ENCODE data around the gene FYTTD1. TPM values are rescaled to one million over a fixed set of nuclear protein-coding genes. Genes with fewer than 3 reads are reported as not detected.
A peak's percentile ranks its signal among the peaks of the same experiment; 100 is the strongest.

The FYTTD1 gene
- total RNA-seq, 1 donor from 2014 or later, result 53.2 TPM

DNA sequence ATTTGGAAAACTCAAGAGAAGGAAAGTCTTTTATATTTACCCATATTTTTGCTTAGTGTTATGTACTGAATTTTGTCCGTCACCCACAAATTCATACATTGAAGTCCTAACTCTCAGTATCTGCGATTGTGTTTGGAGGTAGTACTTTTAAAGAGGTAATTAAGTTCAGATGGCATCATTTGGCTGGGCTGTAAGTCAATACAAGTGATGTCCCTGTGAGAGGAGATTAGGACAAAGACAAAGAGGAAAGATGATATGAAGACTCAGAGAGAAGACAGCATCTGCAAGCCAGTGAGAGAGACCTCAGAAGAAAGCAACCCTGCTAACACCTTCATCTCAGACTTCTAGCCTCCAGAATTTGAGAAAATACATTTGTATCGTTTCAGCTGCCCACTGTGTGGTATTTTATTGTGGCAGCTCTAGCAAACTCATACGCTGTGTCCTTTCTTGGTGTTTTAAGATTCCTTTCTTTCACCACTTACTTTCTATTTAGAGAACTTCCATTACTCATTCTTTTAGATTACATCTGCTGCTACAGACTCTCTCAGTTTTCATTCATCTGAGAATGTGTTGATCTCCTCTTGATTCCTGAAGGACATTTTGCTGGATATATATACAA lies 58.4 kb downstream of the FYTTD1 start:
- H3K4me1 Mint-ChIP-seq, result peaks cover 17% of the 10 kb centered on the region
- intact Hi-C loops (cut with micrococcal nuclease), result no loop called here
- H3K27ac Mint-ChIP-seq, result no peak overlapping the region
- no peaks in the 10 kb centered on the region for H3K27me3 Mint-ChIP-seq
- no peak overlapping the region for H3K4me3 Mint-ChIP-seq
- no peaks in the 10 kb centered on the region for H3K9me3 Mint-ChIP-seq
- peaks cover 12% of the 10 kb centered on the region for H3K36me3 Mint-ChIP-seq (ENCODE audit: low read depth)
- DNase-seq, result no peak

DNA sequence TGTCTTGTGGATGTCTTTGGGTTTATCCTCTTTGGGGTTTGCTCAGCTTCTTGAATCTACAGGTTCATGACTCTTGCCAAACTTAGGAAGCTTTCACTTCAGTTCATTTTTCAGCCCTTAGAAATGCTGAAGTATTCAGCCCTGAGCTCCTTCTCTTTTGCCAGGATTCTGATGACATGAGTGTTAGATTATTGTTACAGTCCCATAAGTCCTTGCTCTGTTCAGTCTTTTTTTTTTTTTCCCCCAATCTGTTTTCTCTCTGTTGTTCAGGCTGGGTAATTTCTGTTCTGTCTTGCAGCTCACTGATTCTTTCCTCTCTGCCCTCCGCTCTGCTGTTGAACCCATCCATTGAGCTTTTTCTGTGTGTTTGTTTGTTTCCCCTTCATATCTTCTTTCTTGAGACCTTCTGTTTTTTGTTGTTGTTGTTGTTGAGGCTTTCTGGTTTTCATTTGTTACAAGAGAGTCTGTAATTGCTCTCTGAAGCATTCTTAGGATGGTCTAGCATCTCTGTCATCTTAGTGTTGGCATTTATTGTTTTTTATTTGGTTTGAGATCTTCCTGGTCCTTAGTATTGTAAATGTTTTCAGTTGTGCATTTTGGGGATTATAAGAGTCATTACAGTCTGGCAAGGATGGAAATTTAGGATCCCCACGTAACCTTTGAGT lies 59.8 kb downstream of the FYTTD1 start:
- DNase-seq, result no peak
- Mint-ChIP-seq H3K9me3 (no peaks in the 10 kb centered on the region), H3K27ac (peak overlapping the region; percentile 38), H3K36me3 (ENCODE audit: low read depth) (peaks cover 19% of the 10 kb centered on the region), H3K4me1 (peaks cover 17% of the 10 kb centered on the region), H3K4me3 (no peak overlapping the region), H3K27me3 (no peaks in the 10 kb centered on the region)
- intact Hi-C loops (cut with micrococcal nuclease), result no loop called here

DNA sequence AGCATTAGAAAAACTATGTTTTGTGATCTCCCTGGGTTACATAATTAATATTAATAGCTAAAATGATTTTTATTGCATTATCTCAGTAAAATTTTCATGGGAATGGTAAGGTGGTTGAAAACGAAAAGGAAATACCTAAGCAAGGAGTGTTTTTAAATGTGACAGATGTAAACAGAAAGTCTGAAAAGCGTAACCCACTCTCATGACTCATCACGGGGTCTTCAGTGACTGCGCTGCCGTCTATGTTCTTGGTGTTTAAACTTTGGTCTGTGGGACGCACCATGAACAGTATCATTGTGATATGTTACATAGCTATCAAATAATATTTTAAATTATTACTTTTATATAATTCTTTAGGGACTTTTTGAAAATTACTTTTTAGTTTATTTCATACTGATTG lies 61.2 kb downstream of the FYTTD1 start:
- H3K4me1 Mint-ChIP-seq, result peaks cover 16% of the 10 kb centered on the region
- intact Hi-C loops (cut with micrococcal nuclease), result no loop called here
- H3K4me3 Mint-ChIP-seq, result no peak overlapping the region
- H3K36me3 Mint-ChIP-seq (ENCODE audit: low read depth), result peaks cover 16% of the 10 kb centered on the region
- no peak for DNase-seq
- H3K9me3 Mint-ChIP-seq, result no peaks in the 10 kb centered on the region
- H3K27ac Mint-ChIP-seq, result no peak overlapping the region
- H3K27me3 Mint-ChIP-seq, result no peaks in the 10 kb centered on the region

DNA sequence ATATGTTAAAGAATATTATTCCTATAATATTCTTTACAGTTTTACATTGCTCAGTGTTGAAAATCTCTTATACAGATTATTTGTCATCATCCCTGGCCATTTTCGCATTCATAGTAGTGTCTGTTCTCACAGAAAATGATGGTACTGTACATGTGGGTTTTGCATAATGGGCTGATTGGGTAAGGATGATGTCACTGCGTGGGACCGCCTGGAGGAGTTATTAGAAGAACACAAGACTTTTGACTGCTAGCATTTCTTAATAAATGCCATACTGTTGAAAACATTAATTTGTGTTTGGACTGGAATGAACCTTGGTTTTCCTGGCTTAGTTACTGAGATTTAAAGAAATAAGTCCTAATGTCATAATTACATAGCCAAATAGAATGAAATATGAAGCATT lies 61.7 kb downstream of the FYTTD1 start:
- Mint-ChIP-seq H3K27me3 (no peaks in the 10 kb centered on the region), H3K9me3 (no peaks in the 10 kb centered on the region), H3K36me3 (ENCODE audit: low read depth) (peaks cover 14% of the 10 kb centered on the region), H3K27ac (no peak overlapping the region), H3K4me3 (no peak overlapping the region), H3K4me1 (peaks cover 16% of the 10 kb centered on the region)
- DNase-seq, result no peak
- intact Hi-C loops (cut with micrococcal nuclease), result no loop called here

DNA sequence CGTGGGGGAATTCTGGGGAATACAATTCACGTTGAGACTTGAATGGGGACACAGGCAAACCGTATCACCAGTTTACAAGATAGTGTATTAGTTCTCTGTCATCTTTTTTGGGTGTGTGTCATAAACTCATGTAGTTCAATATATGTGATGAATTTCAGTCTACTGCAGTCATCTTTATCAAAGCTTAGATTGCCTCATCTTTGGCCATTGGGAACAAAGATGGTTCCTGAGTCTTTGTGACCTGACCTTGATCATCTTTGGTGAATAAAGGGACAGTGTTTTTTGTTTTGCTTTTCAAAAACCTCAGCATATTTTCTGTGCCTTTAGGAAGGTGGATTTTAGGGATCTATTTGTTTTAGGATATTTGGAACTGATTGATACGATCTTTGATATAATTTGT lies 64.7 kb downstream of the FYTTD1 start:
- no peak overlapping the region for H3K27ac Mint-ChIP-seq
- no peaks in the 10 kb centered on the region for H3K9me3 Mint-ChIP-seq
- H3K36me3 Mint-ChIP-seq (ENCODE audit: low read depth), result peaks cover 15% of the 10 kb centered on the region
- DNase-seq, result no peak
- no peaks in the 10 kb centered on the region for H3K27me3 Mint-ChIP-seq
- peaks cover 7% of the 10 kb centered on the region for H3K4me1 Mint-ChIP-seq
- intact Hi-C loops (cut with micrococcal nuclease), result no loop called here
- H3K4me3 Mint-ChIP-seq, result no peak overlapping the region

DNA sequence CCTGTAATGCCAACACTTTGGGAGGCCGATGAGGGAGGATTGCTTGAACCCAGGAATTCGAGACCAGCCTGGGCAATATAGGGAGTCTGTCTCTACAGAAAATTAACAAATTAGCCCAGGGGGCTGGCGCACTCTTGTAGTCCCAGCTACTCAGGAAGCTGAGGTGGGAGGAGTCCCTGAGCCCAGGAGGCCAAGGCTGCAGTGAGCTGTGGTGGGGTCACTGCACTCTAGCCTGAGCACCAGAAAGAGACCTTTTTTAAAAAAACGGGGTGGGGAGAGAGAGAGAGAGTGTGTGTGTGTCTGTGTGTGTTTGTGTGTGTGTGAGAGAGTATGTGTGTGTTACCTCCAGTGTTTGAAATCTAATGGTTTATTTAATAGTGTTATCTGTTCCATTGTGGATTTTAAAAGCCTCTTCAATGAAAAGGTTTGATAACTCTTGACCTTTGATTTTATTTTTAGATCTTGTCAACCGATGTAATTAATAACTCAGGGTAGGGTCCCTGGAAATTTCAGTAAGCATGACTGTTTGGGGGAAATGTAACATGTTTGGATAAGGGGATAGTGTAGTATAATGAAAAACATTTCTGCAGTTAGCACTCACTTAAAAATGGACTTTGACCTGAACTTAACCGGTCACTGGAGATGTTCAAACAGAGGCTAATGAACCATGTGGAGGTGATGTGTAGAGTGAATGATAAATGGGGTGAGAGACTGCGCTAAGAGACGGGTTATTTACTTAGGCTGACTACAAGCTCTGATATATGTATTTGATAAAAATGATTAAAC lies 71.1 kb downstream of the FYTTD1 start:
- intact Hi-C loops (cut with micrococcal nuclease), result no loop called here

DNA sequence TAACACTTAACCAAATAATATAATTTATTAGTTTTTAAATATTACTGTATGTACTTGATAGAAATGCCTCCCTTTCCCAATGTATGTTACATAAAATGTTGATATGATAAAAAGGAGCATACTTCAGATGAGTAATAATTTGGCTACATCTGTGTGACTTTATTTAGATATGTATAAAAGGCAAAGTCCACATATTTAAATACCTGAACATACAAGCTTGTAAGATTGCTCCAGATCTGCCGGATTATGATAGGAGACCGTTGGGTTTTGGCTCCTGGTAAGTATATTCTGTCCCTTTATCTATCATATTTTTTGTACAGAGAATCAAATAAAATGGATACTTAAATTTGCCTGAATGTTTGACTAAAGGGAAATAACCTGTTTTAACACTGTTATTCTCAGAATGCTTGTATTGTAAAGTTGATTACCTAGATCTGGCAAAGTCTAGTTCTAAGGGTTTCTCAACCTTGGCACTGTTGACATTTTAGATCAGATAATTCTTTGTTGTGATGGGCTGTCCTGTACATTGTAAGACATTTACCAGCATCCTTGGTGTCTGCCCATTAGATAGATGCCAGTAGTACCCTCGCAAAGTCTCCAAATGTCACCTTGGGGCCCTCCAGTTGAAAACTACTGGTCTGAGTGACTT lies 79.8 kb downstream of the FYTTD1 start:
- Mint-ChIP-seq H3K4me3 (no peak overlapping the region), H3K9me3 (no peaks in the 10 kb centered on the region), H3K27ac (no peak overlapping the region), H3K4me1 (no peaks in the 10 kb centered on the region), H3K36me3 (ENCODE audit: low read depth) (peaks cover 44% of the 10 kb centered on the region), H3K27me3 (no peaks in the 10 kb centered on the region)
- DNase-seq, result no peak
- intact Hi-C loops (cut with micrococcal nuclease), result no loop called here

More for the DNA sequence above, 71.1 kb downstream of the FYTTD1 start:
- H3K36me3 Mint-ChIP-seq (ENCODE audit: low read depth), result peaks cover 25% of the 10 kb centered on the region
- H3K27me3 Mint-ChIP-seq, result no peaks in the 10 kb centered on the region
- no peak overlapping the region for H3K27ac Mint-ChIP-seq
- no peak overlapping the region for H3K4me3 Mint-ChIP-seq
- no peaks in the 10 kb centered on the region for H3K9me3 Mint-ChIP-seq
- H3K4me1 Mint-ChIP-seq, result no peaks in the 10 kb centered on the region
- DNase-seq, result no peak

DNA sequence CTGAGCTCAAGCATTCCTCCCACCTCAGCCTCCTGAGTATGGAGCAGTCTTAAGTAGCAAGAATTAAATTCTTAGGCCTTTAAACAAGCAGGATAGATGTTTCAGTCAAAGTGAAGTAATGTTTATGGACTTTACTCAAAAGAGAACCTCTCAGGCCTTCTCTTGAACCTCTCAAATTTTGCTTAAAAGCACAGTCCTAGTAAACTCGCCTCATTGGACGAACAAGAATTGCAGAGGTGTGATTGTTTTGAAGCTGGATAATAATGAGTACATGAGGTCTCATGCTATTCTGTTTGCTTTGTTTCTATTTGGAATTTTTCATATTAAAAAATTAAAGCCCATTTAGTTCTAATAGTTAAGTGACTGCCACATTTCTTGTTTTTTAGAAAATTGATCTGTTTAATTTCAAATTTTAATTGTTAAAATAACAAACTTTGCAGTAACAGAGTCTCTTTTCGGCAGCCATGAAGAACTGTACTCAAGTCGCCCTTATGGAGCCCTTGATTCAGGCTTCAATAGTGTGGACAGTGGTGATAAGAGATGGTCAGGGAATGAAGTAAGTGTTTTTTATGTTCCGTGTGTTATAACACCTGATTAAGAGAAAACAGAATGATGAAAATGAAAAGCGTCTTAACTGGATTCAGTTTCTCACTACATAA lies 80.8 kb downstream of the FYTTD1 start:
- DNase-seq, result no peak
- no peak overlapping the region for H3K27ac Mint-ChIP-seq
- H3K9me3 Mint-ChIP-seq, result no peaks in the 10 kb centered on the region
- H3K4me1 Mint-ChIP-seq, result peaks cover under 1% of the 10 kb centered on the region
- no peak overlapping the region for H3K4me3 Mint-ChIP-seq
- peaks cover 45% of the 10 kb centered on the region for H3K36me3 Mint-ChIP-seq (ENCODE audit: low read depth)
- intact Hi-C loops (cut with micrococcal nuclease), result no loop called here
- H3K27me3 Mint-ChIP-seq, result no peaks in the 10 kb centered on the region

DNA sequence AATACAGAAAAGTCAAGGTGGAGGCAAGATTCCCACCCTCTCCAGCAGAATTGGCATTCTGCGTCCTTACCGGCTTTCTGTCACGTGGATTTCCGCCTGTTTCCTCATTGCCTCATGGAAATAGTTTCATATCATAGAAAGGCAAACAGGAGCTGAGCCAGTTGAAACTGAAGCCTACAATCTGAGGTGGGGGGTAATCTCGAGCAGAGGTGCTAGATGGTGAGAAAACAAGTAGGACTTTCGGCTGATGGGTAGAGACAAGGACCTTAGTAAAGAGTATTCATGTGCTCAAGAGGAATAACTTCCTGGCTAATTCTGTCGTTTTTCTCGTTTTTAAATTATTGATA lies 81.3 kb downstream of the FYTTD1 start:
- Mint-ChIP-seq H3K27ac (no peak overlapping the region), H3K9me3 (no peaks in the 10 kb centered on the region), H3K27me3 (no peaks in the 10 kb centered on the region), H3K4me3 (no peak overlapping the region), H3K36me3 (ENCODE audit: low read depth) (peaks cover 48% of the 10 kb centered on the region), H3K4me1 (peaks cover 2% of the 10 kb centered on the region)
- DNase-seq, result no peak
- intact Hi-C loops (cut with micrococcal nuclease), result no loop called here

DNA sequence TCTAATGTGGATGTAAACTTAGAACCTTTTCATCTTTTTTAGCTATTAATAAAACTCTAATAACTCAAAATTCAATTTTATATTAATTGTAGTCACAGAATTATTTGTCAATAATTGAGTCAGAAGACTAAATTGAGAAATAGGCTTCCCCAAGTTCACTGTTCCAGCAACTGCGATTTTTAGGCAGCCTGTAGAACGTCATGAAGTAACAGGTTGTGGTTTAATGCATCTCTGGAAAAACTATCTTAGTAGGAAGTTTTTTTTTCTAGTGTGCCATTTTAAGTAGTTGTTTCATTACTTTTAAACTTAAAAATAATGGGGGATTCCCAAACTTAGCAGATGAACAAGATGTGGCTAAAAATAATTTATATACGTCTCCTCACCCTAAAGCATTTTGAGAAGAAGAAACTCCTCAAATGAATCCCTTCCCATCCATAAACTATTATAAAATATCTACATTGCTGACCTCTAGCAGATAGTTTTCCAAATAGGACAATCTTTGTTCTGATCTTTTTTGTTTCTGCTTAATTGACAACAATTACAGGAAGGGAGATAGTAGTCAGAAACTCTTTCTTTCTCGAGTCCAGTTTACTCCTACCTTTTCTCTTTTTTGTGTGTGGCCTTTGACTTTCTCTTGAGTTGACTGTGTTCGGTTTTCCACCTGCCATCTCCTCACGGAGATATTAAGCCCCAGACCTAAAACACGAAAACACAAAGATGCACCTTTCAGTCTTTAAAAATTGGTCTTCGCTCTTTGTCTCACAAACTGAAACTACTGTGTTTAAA lies 84.4 kb downstream of the FYTTD1 start:
- Mint-ChIP-seq H3K4me1 (peaks cover 2% of the 10 kb centered on the region), H3K27me3 (no peaks in the 10 kb centered on the region), H3K27ac (no peak overlapping the region), H3K4me3 (no peak overlapping the region), H3K36me3 (ENCODE audit: low read depth) (peaks cover 46% of the 10 kb centered on the region), H3K9me3 (no peaks in the 10 kb centered on the region)
- intact Hi-C loops (cut with micrococcal nuclease), result no loop called here
- DNase-seq, result no peak

DNA sequence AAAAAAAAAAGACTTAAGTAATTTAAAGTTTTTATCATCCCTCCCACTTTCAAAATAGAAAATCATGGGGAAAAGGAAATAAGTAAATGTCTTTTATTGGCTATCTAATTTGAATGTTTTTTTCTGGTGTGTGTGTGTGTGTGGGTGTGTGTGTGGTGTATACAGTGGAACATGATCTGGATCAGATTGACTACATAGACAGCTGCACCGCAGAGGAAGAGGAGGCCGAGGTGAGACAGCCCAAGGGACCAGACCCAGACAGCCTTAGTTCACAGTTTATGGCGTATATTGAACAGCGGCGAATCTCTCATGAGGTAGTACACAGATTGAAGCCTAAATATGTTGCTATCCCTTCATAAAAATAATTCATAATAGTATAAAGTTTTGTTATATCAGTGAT lies 85.8 kb downstream of the FYTTD1 start:
- H3K36me3 Mint-ChIP-seq (ENCODE audit: low read depth), result peaks cover 48% of the 10 kb centered on the region
- no peak for DNase-seq
- no peaks in the 10 kb centered on the region for H3K27me3 Mint-ChIP-seq
- no peaks in the 10 kb centered on the region for H3K9me3 Mint-ChIP-seq
- H3K27ac Mint-ChIP-seq, result peak overlapping the region; percentile 18
- no peak overlapping the region for H3K4me3 Mint-ChIP-seq
- intact Hi-C loops (cut with micrococcal nuclease), result no loop called here
- H3K4me1 Mint-ChIP-seq, result peaks cover 2% of the 10 kb centered on the region

DNA sequence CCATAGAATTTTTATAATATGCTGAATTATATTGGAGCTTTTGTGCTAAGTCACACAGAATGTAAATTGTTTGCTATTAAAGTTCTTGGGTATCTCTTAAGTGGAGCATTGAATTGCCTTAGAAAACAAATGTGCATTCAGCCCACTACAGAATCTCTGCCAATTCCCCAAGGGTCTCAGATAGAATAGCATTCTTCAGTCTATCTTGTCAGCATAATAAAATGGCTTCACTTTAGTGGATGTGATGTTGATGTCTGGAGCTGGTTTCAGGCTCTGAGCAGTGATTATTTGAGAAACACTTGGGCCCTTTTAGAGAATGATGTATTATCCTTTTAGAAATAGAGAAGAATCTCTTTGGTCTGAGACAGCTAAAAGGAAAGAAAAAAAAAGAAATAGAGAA lies 86.6 kb downstream of the FYTTD1 start:
- H3K4me3 Mint-ChIP-seq, result no peak overlapping the region
- H3K27me3 Mint-ChIP-seq, result no peaks in the 10 kb centered on the region
- no peak for DNase-seq
- no peaks in the 10 kb centered on the region for H3K9me3 Mint-ChIP-seq
- no peak overlapping the region for H3K27ac Mint-ChIP-seq
- peaks cover 2% of the 10 kb centered on the region for H3K4me1 Mint-ChIP-seq
- intact Hi-C loops (cut with micrococcal nuclease), result no loop called here
- peaks cover 51% of the 10 kb centered on the region for H3K36me3 Mint-ChIP-seq (ENCODE audit: low read depth)

Measured in activated CD4-positive, alpha-beta T cell treated with anti-CD3 and anti-CD28 coated beads, Interleukin-2, amount 10 ng/mL, durations not matched to agents 24 days and 14 days (primary cell).